Ectodermal cell (in vitro differentiated cells): ENCODE results near the gene GATAD2A.

Source experiments
- H3K27ac ChIP-seq: 2 replicates; pipeline ENCODE4 v1.7.0; 2013; ENCODE audit warnings: mild to moderate bottlenecking, low read depth, low read length; ENCODE audit not compliant: insufficient read depth, poor library complexity, severe bottlenecking
- H3K27me3 ChIP-seq: 2 replicates; pipeline ENCODE4 v1.7.0; 2013; ENCODE audit warnings: mild to moderate bottlenecking, low read length; ENCODE audit not compliant: insufficient read depth, control insufficient read depth, poor library complexity, severe bottlenecking
- H3K36me3 ChIP-seq: one replicate; pipeline ENCODE4 v1.7.0; 2013; ENCODE audit warnings: low read length; ENCODE audit not compliant: control insufficient read depth, insufficient read depth
- H3K4me1 ChIP-seq: one replicate; pipeline ENCODE4 v1.7.0; 2013; ENCODE audit warnings: low read length; ENCODE audit not compliant: control insufficient read depth, insufficient read depth
- H3K4me3 ChIP-seq: 2 replicates; pipeline ENCODE4 v1.7.0; 2013; ENCODE audit warnings: low read depth, low read length, control low read depth; ENCODE audit not compliant: insufficient read depth
- H3K9me3 ChIP-seq: 2 replicates; pipeline ENCODE4 v1.7.0; 2013; ENCODE audit warnings: mild to moderate bottlenecking, low read length, moderate library complexity; ENCODE audit not compliant: control insufficient read depth
- WGBS, 2 experiments: methylation state at CpG; one replicate each; pipeline ENCODE4 v1.1.7; 2013; ENCODE audit warnings: missing lambda C conversion rate in 2 of 2; 5-methylcytosine and 5-hydroxymethylcytosine counted together

GATAD2A gene

GRCh38 chr19:19409631-19410030 is 4.2 kb downstream of the GATAD2A start:
- 67 to 72% methylated on average over 8 of the region's 8 CpGs for WGBS, 2 experiments
- no peak overlapping the region for H3K27ac ChIP-seq

GRCh38 chr19:19410553-19411550 is 5.4 kb downstream of the GATAD2A start:
- Histone ChIP-seq H3K27ac (no peak overlapping the region), H3K4me3 (no peak overlapping the region), H3K9me3 (no peaks in the 10 kb centered on the region), H3K27me3 (no peaks in the 10 kb centered on the region), H3K4me1 (peaks cover 30% of the 10 kb centered on the region), H3K36me3 (no peaks in the 10 kb centered on the region)
- WGBS, 2 experiments, result 89 to 91% methylated on average over 15 of the region's 15 CpGs

More at GRCh38 chr19:19409631-19410030, 4.2 kb downstream of the GATAD2A start:
- Histone ChIP-seq H3K9me3 (no peaks in the 10 kb centered on the region), H3K4me3 (no peak overlapping the region), H3K27me3 (peaks cover 3% of the 10 kb centered on the region), H3K4me1 (peaks cover 30% of the 10 kb centered on the region), H3K36me3 (no peaks in the 10 kb centered on the region)

- Histone ChIP-seq H3K9me3 (no peaks in the 10 kb centered on the region), H3K4me1 (peaks cover 7% of the 10 kb centered on the region), H3K36me3 (no peaks in the 10 kb centered on the region), H3K4me3 (no peak overlapping the region), H3K27me3 (no peaks in the 10 kb centered on the region), H3K27ac (no peak overlapping the region)
- 94 to 96% methylated on average over 1 of the region's 1 CpG for WGBS, 2 experiments
Observed at GRCh38 chr19:19416280-19416679, 10.8 kb downstream of the GATAD2A start.

DNA sequence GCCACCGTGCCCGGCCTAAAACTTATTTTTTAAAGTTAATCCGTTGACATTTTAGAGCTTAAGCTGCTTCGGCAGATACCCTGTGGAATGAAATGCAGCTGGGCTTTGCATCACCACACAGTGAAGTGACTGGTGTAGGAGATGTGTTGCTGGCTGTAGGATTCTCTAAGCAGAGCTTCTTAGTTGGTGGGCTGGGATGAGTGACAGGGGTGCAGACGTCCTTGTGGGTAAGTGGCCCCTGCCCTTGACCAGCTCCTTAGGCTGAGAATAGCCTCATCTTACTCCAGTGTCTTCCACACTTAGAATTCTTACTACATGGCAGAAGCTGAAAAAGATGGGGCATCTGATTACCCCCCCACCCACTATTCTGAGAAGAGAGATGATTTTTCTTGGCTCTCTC is 11.6 kb downstream of the GATAD2A start:
- Histone ChIP-seq H3K27ac (no peak overlapping the region), H3K4me3 (no peak overlapping the region), H3K36me3 (no peaks in the 10 kb centered on the region), H3K4me1 (peaks cover 7% of the 10 kb centered on the region), H3K27me3 (no peaks in the 10 kb centered on the region), H3K9me3 (no peaks in the 10 kb centered on the region)
- WGBS, 2 experiments, result 86 to 88% methylated on average over 5 of the region's 5 CpGs

DNA sequence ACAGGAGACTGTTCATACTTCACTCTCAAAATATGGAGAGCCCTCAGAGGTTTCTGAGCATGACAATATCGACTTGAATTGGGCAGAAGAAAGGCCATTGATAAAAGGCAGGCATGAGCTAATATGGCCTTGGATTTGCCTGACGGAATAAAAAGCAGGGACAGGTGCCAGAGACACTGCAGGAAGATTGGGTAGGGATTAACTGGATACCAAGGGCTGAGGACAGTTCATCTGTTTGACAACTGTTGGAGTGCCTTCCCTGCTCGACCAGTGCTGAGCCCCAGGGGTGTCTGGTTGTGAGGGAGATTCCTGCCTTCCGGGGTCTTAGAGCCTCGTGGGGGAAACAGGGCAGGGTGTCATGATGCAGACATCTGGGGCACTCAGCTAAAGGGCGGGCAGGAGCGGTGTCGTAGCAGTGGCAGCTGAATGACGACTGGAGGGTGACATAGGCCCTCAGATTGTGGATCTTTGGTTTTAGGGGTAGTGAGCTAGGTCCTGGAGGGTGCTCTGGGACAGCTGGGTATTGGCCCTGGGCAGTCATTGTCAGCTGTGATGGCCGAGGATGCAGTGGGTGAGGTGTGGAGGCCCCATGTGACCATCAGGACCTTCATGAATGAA is 12.3 kb downstream of the GATAD2A start:
- H3K27me3 ChIP-seq, result no peaks in the 10 kb centered on the region
- no peak overlapping the region for H3K4me3 ChIP-seq
- no peak overlapping the region for H3K27ac ChIP-seq
- no peaks in the 10 kb centered on the region for H3K36me3 ChIP-seq
- no peaks in the 10 kb centered on the region for H3K9me3 ChIP-seq
- peaks cover 7% of the 10 kb centered on the region for H3K4me1 ChIP-seq
- 86 to 87% methylated on average over 10 of the region's 10 CpGs for WGBS, 2 experiments

GRCh38 chr19:19418555-19419260 is 13.2 kb downstream of the GATAD2A start:
- Histone ChIP-seq H3K27ac (no peak overlapping the region), H3K4me1 (peaks cover 7% of the 10 kb centered on the region), H3K9me3 (no peaks in the 10 kb centered on the region), H3K27me3 (no peaks in the 10 kb centered on the region), H3K36me3 (no peaks in the 10 kb centered on the region), H3K4me3 (no peak overlapping the region)
- WGBS, 2 experiments, result 88 to 89% methylated on average over 8 of the region's 8 CpGs

DNA sequence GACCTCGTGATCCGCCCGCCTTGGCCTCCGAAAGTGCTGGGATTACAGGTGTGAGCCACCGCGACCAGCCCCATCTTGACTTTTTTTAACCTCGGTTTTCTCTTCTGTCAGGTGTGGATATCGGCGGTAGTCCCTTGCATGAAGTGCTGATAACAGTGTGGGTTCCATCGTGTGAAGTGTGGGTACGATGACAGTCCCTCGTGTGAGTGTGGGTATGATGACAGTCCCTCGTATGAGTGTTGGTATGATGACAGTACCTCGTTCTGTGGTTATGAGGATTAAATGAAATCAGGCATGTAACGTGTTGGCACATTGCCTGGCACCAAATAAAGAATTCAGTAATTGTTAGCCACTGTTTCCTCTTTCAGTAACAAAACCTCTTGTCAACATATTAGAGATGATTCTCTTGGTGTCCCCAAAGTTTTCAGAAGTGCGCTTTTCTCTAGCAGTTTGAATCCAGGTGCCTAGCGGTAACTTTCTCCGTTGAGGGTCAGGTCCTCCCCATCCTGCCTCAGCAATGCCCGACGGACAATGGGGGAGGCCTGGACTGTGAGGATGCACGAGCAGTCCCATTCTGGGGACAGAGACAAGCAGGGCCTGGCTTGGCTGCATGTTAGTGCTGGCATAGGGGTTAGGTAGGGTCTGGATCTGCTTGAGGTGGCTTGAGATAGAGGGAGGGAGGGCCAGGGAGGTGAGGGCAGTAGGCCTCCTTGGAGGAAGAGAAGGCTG is 15.3 kb downstream of the GATAD2A start:
- Histone ChIP-seq H3K4me3 (no peak overlapping the region), H3K9me3 (no peaks in the 10 kb centered on the region), H3K27ac (no peak overlapping the region), H3K27me3 (no peaks in the 10 kb centered on the region), H3K36me3 (no peaks in the 10 kb centered on the region), H3K4me1 (peaks cover 8% of the 10 kb centered on the region)
- WGBS, 2 experiments, result 94 to 96% methylated on average over 21 of the region's 21 CpGs

DNA sequence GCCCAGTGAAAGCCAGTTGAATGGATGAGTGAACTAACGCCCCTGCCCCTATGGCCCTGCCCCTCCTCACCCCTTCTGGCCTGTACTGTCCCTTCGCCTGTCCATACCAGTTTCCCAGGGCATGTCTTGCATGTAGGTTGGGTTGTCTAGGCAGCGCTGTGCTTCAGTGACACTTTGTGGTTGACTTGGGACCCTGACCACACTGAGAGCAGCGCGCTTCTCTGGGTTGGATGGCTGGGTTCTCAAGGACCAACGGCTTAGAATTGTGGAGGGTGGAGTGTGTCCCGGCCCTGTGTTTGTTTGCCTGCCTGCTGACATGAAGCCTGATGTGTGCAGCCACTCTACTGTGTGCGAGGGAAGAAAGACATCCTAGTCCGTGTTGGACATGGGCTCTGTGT is 15.8 kb downstream of the GATAD2A start:
- H3K4me1 ChIP-seq, result peaks cover 11% of the 10 kb centered on the region
- no peaks in the 10 kb centered on the region for H3K9me3 ChIP-seq
- WGBS, 2 experiments, result 91 to 95% methylated on average over 9 of the region's 9 CpGs
- no peak overlapping the region for H3K27ac ChIP-seq
- no peaks in the 10 kb centered on the region for H3K27me3 ChIP-seq
- no peak overlapping the region for H3K4me3 ChIP-seq
- H3K36me3 ChIP-seq, result no peaks in the 10 kb centered on the region

DNA sequence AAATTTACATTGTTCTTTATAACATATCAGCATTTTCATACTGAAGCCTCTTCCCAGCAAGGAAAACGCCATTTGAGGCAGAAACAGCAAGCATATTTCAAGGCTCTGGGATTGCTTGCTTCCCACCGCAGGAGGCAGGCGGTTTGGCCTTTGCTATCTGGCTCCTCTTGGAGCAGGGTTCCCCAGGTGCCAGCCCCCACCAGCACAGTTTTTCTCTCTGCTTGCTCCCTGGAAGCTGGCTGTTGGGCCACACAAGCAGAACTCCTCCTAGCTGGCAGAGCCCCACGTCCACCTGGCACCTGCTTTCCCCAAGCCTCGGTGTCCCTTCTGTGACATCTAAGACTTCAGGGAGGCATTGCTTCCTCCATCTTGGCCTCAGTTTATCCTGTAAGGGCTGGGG is 16.7 kb downstream of the GATAD2A start:
- Histone ChIP-seq H3K9me3 (no peaks in the 10 kb centered on the region), H3K27me3 (no peaks in the 10 kb centered on the region), H3K4me1 (peaks cover 12% of the 10 kb centered on the region), H3K36me3 (no peaks in the 10 kb centered on the region), H3K27ac (no peak overlapping the region), H3K4me3 (no peak overlapping the region)
- 96% methylated on average over 5 of the region's 5 CpGs for WGBS, 2 experiments
